Esophagus muscularis mucosa (tissue), 3 donors: ENCODE data around the gene DTNBP1.

Source experiments
- POLR2AphosphoS5 ChIP-seq, 2 donors: sonication (generic); formaldehyde crosslinking; IDR thresholded peaks; one replicate each; pipeline ENCODE4 v1.6.1; 2017; ENCODE audit warnings: antibody characterized with exemption in 2 of 2
- TF ChIP-seq, protein P1 (sequence below), 3 experiments: fragments of 200-600 bp in 2 of 3; fragments of 450-650 bp in 1 of 3; sonication (generic) in 2 of 3; IDR thresholded peaks; one replicate each; pipeline ENCODE4 v1.5.1; 2017 to 2019; ENCODE audit warnings: antibody characterized with exemption in 3 of 3, mild to moderate bottlenecking in 2 of 3, moderate library complexity in 1 of 3

DNA sequence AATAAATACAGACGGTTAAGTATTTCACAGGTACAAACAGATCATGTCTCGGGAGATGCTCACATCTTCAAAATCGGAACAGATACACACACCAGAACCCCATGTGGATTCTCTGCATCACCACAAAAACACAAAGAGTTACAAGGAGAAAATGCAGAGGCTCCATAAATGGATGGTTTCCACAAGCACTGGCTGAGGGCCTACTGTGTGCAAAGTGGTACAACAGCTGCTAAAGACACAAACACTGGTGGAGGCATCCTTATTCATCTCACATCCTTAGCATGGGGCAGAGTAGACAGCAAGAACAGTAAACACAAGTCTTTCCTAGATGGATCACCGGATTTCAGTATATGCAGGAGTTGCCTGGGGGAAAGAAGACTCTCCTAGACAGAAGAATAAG is 88.8 kb downstream of the DTNBP1 start:
- TF ChIP-seq, protein P1, sequence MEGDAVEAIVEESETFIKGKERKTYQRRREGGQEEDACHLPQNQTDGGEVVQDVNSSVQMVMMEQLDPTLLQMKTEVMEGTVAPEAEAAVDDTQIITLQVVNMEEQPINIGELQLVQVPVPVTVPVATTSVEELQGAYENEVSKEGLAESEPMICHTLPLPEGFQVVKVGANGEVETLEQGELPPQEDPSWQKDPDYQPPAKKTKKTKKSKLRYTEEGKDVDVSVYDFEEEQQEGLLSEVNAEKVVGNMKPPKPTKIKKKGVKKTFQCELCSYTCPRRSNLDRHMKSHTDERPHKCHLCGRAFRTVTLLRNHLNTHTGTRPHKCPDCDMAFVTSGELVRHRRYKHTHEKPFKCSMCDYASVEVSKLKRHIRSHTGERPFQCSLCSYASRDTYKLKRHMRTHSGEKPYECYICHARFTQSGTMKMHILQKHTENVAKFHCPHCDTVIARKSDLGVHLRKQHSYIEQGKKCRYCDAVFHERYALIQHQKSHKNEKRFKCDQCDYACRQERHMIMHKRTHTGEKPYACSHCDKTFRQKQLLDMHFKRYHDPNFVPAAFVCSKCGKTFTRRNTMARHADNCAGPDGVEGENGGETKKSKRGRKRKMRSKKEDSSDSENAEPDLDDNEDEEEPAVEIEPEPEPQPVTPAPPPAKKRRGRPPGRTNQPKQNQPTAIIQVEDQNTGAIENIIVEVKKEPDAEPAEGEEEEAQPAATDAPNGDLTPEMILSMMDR (IDR thresholded peaks at IDR 0.05): no peak
- TF ChIP-seq POLR2AphosphoS5 (IDR thresholded peaks at IDR 0.05): no peak
